Measurements from ENCODE around the gene THUMPD1. TPM values are rescaled to one million over a fixed set of nuclear protein-coding genes. Genes with fewer than 3 reads are reported as not detected.
"Not testable (repeated sequence)": the region's sequence is repeated elsewhere in the genome, so short reads cannot be mapped to it uniquely, and the experiment has no call there.

THUMPD1 gene
- total and polyA plus RNA-seq, 2 of the 8 experiments (the other 6 are each of a cell fraction or from before 2014, with no cell fraction given), result 31.6 to 49.4 TPM

- TF ChIP-seq USF2 (IDR thresholded peaks at IDR 0.05; ENCODE audit: low read length), result no peak
- no peak for TF ChIP-seq GTF2F1 (IDR thresholded peaks at IDR 0.05; ENCODE audit: borderline replicate concordance, low read depth, low read length)
- TF ChIP-seq POU5F1 (IDR thresholded peaks at IDR 0.05; ENCODE audit: low read depth, low read length), result no peak
- TF ChIP-seq RXRA (IDR thresholded peaks at IDR 0.05; ENCODE audit: insufficient read depth, low read depth, low read length), result no peak
- no peak for TF ChIP-seq ZNF274 (IDR thresholded peaks at IDR 0.05; ENCODE audit: borderline replicate concordance, extremely low read depth, low read length)
- no peak for TF ChIP-seq KDM1A (IDR thresholded peaks at IDR 0.05; ENCODE audit: borderline replicate concordance, low read length)
These were observed 21.4 kb downstream of the THUMPD1 start (continued) for GRCh38 chr16:20720251-20720650.

GRCh38 chr16:20717718-20718117, 23.9 kb downstream of the THUMPD1 start:
- H3K79me2 ChIP-seq (ENCODE audit: control insufficient read depth in 1 of 2, insufficient read depth in 2 of 2, low read length in 2 of 2); H3K9me3 ChIP-seq (ENCODE audit: insufficient read depth in 2 of 2, low read depth in 1 of 2, low read length in 1 of 2); H4K91ac ChIP-seq (replicated peaks; ENCODE audit: insufficient read length, low read length); H2AK5ac ChIP-seq (ENCODE audit: low read depth, low read length); H3K4me2 ChIP-seq (ENCODE audit: insufficient read depth in 1 of 2, low read depth in 2 of 2, low read length in 2 of 2); H3K4me1 ChIP-seq (replicated peaks in 1 of 4; ENCODE audit: control insufficient read depth in 3 of 4, insufficient read depth in 4 of 4, low read length in 3 of 4); H3K14ac ChIP-seq (ENCODE audit: insufficient read length); H2AFZ ChIP-seq (ENCODE audit: low read length); H3K27ac ChIP-seq (ENCODE audit: low read depth, low read length); H3K4me3 ChIP-seq (ENCODE audit: extremely low read depth in 1 of 4, insufficient read depth in 2 of 4, low read depth in 3 of 4, low read length in 4 of 4); H3K27me3 ChIP-seq (replicated peaks in 1 of 4; ENCODE audit: control insufficient read depth in 3 of 4, extremely low read depth in 1 of 4, insufficient read depth in 3 of 4, low read length in 3 of 4); H4K20me1 ChIP-seq (replicated peaks in 1 of 2; ENCODE audit: control insufficient read depth in 1 of 2, insufficient read depth in 2 of 2, low read length in 2 of 2); FAIRE-seq; H2BK20ac ChIP-seq (ENCODE audit: low read length); H3K9ac ChIP-seq (replicated peaks in 1 of 4; ENCODE audit: extremely low read depth in 1 of 4, low read depth in 3 of 4, low read length in 3 of 4); H4K5ac ChIP-seq (ENCODE audit: insufficient read length, low read depth, low read length); H3K23ac ChIP-seq (ENCODE audit: insufficient read length); DNase-seq (ENCODE audit: low read depth in 1 of 2, low spot score in 2 of 2); H4K8ac ChIP-seq (ENCODE audit: extremely low read depth, insufficient read depth, low read length); H2BK120ac ChIP-seq (replicated peaks; ENCODE audit: low read depth, low read length); H2BK15ac ChIP-seq (ENCODE audit: low read length); H2BK12ac ChIP-seq (ENCODE audit: low read depth, low read length); H3K79me1 ChIP-seq (ENCODE audit: low read depth, low read length); H3K56ac ChIP-seq (replicated peaks; ENCODE audit: insufficient read length, low read depth, low read length); H3K18ac ChIP-seq (ENCODE audit: extremely low read depth, low read length); H3K36me3 ChIP-seq (ENCODE audit: control insufficient read depth in 2 of 4, insufficient read depth in 4 of 4, low read length in 3 of 4); H3K23me2 ChIP-seq (ENCODE audit: low read depth, low read length); H3K4ac ChIP-seq (replicated peaks; ENCODE audit: insufficient read length, low read depth, low read length); H2BK5ac ChIP-seq (ENCODE audit: low read depth, low read length): not testable (repeated sequence)
- ChIA-PET POLR2A (ENCODE audit: partially characterized antibody) (interaction anchor here (0.6 kb wide), 1 partner anchor 67 kb away, joined by 4 read pairs; no protein-coding TSS in a partner anchor), CTCF (ENCODE audit: partially characterized antibody) (interaction anchor here (0.7 to 1.1 kb wide), 2 partner anchors 12 to 38 kb away, joined by 3 to 4 read pairs; no protein-coding TSS in a partner anchor)
